GM12878 (cell line): ENCODE data around the gene MUTYH. TPM values are rescaled to one million over a fixed set of nuclear protein-coding genes. Genes with fewer than 3 reads are reported as not detected.

Experiments
- ATAC-seq: fragments of 200-7000 bp; cut with Tn5 transposase; 3 replicates; pipeline ENCODE4 v1.9.1; 2020; ENCODE audit warnings: mild to moderate bottlenecking, moderate library complexity
- BruUV-seq: library from RNA; stranded (reverse); fragments of 400-500 nt; replicated peaks from 2 replicates; lab custom pipeline; 2021; lab: Mats Ljungman, UMichigan
- CTCF ChIA-PET: fragments of 300-600 bp; sonication (Branson Sonifier 250); formaldehyde crosslinking; extraction: SDS; loops from one replicate; lab custom pipeline; 2021; ENCODE audit warnings: inconsistent platforms; lab: Yijun Ruan, JAX
- POLR2A ChIA-PET: fragments of 350-600 bp; formaldehyde crosslinking; extraction: SDS; loops from one replicate; lab custom pipeline; 2021; ENCODE audit warnings: inconsistent platforms; lab: Charles Lee
- RAD21 ChIA-PET: fragments of 300-600 bp; sonication (Branson Sonifier 250); formaldehyde crosslinking; loops from one replicate; lab custom pipeline; 2023; ENCODE audit warnings: antibody characterized with exemption; ENCODE audit not compliant: unreplicated experiment; lab: Charles Lee
- SMC1A ChIA-PET: fragments of 300-600 bp; sonication (Branson Sonifier 250); formaldehyde crosslinking; loops from one replicate; lab custom pipeline; 2023; ENCODE audit not compliant: unreplicated experiment, uncharacterized antibody; lab: Charles Lee
- DNase-seq: peaks from one replicate; pipeline ENCODE4 v3.0.0-alpha.2; 2011; ENCODE audit warnings: low read depth, low spot score
- FAIRE-seq: peaks from 3 replicates; lab custom pipeline; 2011; peaks lifted over from hg19 to GRCh38; lab: Jason Lieb, UNC
- H2AFZ ChIP-seq: 2 replicates; pipeline ENCODE4 v1.6.0; 2011; ENCODE audit warnings: low read depth, low read length, control low read depth; ENCODE audit not compliant: control insufficient read depth
- H3K27ac ChIP-seq: 2 replicates; pipeline ENCODE4 v1.5.1; 2011; ENCODE audit warnings: control low read depth; ENCODE audit not compliant: control insufficient read depth, insufficient read depth
- H3K27me3 ChIP-seq, 2 experiments: replicated peaks in 1 of 2; 2 replicates each; pipeline versions ENCODE4 v1.6.0 to v1.6.1; 2011; ENCODE audit warnings: low read length in 1 of 2; ENCODE audit not compliant: control insufficient read depth in 2 of 2, insufficient read depth in 2 of 2
- H3K36me3 ChIP-seq, 2 experiments: 2 replicates each; pipeline ENCODE4 v1.5.1; 2011; ENCODE audit warnings: low read length in 1 of 2; ENCODE audit not compliant: control insufficient read depth in 2 of 2, insufficient read depth in 2 of 2
- H3K4me1 ChIP-seq: 2 replicates; pipeline ENCODE4 v1.6.1; 2011; ENCODE audit warnings: mild to moderate bottlenecking, low read length, moderate library complexity, mixed read lengths; ENCODE audit not compliant: control insufficient read depth, insufficient read depth
- H3K4me2 ChIP-seq: 2 replicates; pipeline ENCODE4 v1.6.0; 2011; ENCODE audit warnings: control low read depth; ENCODE audit not compliant: control insufficient read depth, insufficient read depth
- H3K4me3 ChIP-seq: fragments of 200-600 bp; sonication (generic); 2 replicates; pipeline ENCODE4 v1.5.1; 2016
- H3K79me2 ChIP-seq: 2 replicates; pipeline ENCODE4 v1.6.0; 2011; ENCODE audit warnings: low read length; ENCODE audit not compliant: control insufficient read depth, insufficient read depth
- H3K9ac ChIP-seq: 2 replicates; pipeline ENCODE4 v1.8.0; 2011; ENCODE audit warnings: low read length, control low read depth, mixed read lengths; ENCODE audit not compliant: control insufficient read depth, insufficient read depth
- H3K9me3 ChIP-seq: replicated peaks from 3 replicates; pipeline ENCODE4 v1.5.1; 2011; ENCODE audit warnings: mild to moderate bottlenecking, low read length; ENCODE audit not compliant: control insufficient read depth, insufficient read depth
- H4K20me1 ChIP-seq: 2 replicates; pipeline ENCODE4 v1.6.0; 2011; ENCODE audit not compliant: control insufficient read depth, insufficient read depth
- CHD2 ChIP-seq: IDR thresholded peaks from 2 replicates; pipeline ENCODE4 v1.6.1; 2011; ENCODE audit warnings: low read depth, low read length, improper control_type of control experiment, borderline replicate concordance
- E4F1 ChIP-seq: fragments of 450-650 bp; IDR thresholded peaks from 2 replicates; pipeline ENCODE4 v1.6.1; 2018; ENCODE audit warnings: borderline replicate concordance, mild to moderate bottlenecking; ENCODE audit not compliant: partially characterized antibody
- EP300 ChIP-seq, 2 experiments: fragments of 150-350 bp in 1 of 2; IDR thresholded peaks; 2 replicates each; pipeline ENCODE4 v1.6.1; 2011 to 2012; ENCODE audit warnings: low read depth in 2 of 2, low read length in 2 of 2, borderline replicate concordance in 1 of 2, improper control_type of control experiment in 1 of 2, inconsistent platforms in 1 of 2; ENCODE audit not compliant: control insufficient read depth in 1 of 2
- MAX ChIP-seq: IDR thresholded peaks from 2 replicates; pipeline ENCODE4 v1.6.1; 2012; ENCODE audit warnings: low read depth, low read length, improper control_type of control experiment
- REST ChIP-seq: IDR thresholded peaks from 2 replicates; pipeline ENCODE4 v1.6.1; 2012; ENCODE audit warnings: mild to moderate bottlenecking, low read depth, low read length
- SREBF1 ChIP-seq: IDR thresholded peaks from 2 replicates; pipeline ENCODE4 v1.6.1; 2012; ENCODE audit warnings: mild to moderate bottlenecking, low read length
- TCF12 ChIP-seq: IDR thresholded peaks from 2 replicates; pipeline ENCODE4 v1.6.1; 2011; ENCODE audit warnings: low read depth, mild to moderate bottlenecking, low read length
- TCF3 ChIP-seq: IDR thresholded peaks from 2 replicates; pipeline ENCODE4 v1.6.1; 2012; ENCODE audit warnings: low read depth, mild to moderate bottlenecking, low read length, borderline replicate concordance; ENCODE audit not compliant: insufficient read depth
- ZBED1 ChIP-seq: IDR thresholded peaks from 2 replicates; pipeline ENCODE4 v1.6.1; 2016; ENCODE audit warnings: borderline replicate concordance
- ZBTB33 ChIP-seq: fragments of 450-650 bp; IDR thresholded peaks from 2 replicates; pipeline ENCODE4 v1.6.1; 2017; ENCODE audit warnings: mild to moderate bottlenecking
- WGBS: methylation state at CpG from one replicate; pipeline ENCODE4 v1.1.6; 2016; ENCODE audit warnings: low lambda C conversion rate; ENCODE audit not compliant: insufficient replicate concordance, insufficient coverage; ENCODE audit errors: missing lambda C conversion rate; 5-methylcytosine and 5-hydroxymethylcytosine counted together
- in situ Hi-C: fragments of 300-500 bp; cut with MboI; formaldehyde crosslinking; loops from 9 replicates; pipeline ENCODE4 v1.14.3; 2018; ENCODE audit warnings: mixed read lengths
- intact Hi-C: fragments of 100-400 bp; cut with micrococcal nuclease; formaldehyde crosslinking; loops from one replicate; pipeline ENCODE4 v1.14.2; 2022; ENCODE audit not compliant: unreplicated experiment
- polyA plus RNA-seq, 11 experiments: library from polyadenylated mRNA; depleted of rRNA in 4 of 11; unstranded in 6 of 11; stranded (reverse) in 5 of 11; fragments of >200 nt; fragmentation: Nextera tagmentation in 4 of 11; fragmentation: Illumina TruSeq in 1 of 11; extraction: Ambion mirVana in 4 of 11; extraction: Trizol in 1 of 11; gene quantifications; 1 replicate in 1 of 11; 2 replicates in 10 of 11; pipeline versions ENCODE4 v1.2.1 to v1.2.3, GENCODE V29; 2011 to 2016; ENCODE audit warnings: inconsistent platforms in 2 of 11, missing spikeins in 2 of 11, low read depth in 1 of 11
- total RNA-seq, 4 experiments: library from RNA; depleted of rRNA in 3 of 4; stranded (reverse); fragments of >200 nt in 3 of 4; fragmentation: Illumina TruSeq in 1 of 4; extraction: Trizol in 1 of 4; gene quantifications; 2 replicates each; pipeline versions ENCODE4 v1.2.1 to v1.2.3, GENCODE V29; 2013 to 2021

MUTYH gene
- total and polyA plus RNA-seq, 10 of the 15 experiments (the other 5 are each of a cell fraction or from before 2014, with no cell fraction given): 2.5 to 42.0 (median 30.0) TPM

GRCh38 chr1:45356186-45356585 lies 15.9 kb upstream of the MUTYH start:
- intact Hi-C loops: no loop called here
- no peak for TF ChIP-seq ZBTB33
- TF ChIP-seq MAX: no peak
- TF ChIP-seq TCF3: no peak
- TF ChIP-seq REST: no peak
- TF ChIP-seq CHD2: no peak
- TF ChIP-seq TCF12: no peak
- TF ChIP-seq ZBED1: no peak
- no peak for TF ChIP-seq SREBF1
- TF ChIP-seq EP300 (IDR thresholded peaks at IDR 0.05; ENCODE audit: borderline replicate concordance in 1 of 2, control insufficient read depth in 1 of 2, low read depth in 2 of 2, low read length in 2 of 2): no peak
- TF ChIP-seq E4F1: no peak

More at GRCh38 chr1:45356186-45356585, 15.9 kb upstream of the MUTYH start:
- DNase-seq: no peak
- ChIA-PET CTCF (interaction anchor here (0.8 to 11.7 kb wide), 9 partner anchors 9 to 343 kb away, joined by 3 to 508 read pairs (median 4); partner anchors contain the start of genes MUTYH, TESK2 and TOE1), RAD21 (interaction anchor here (0.5 to 13.5 kb wide), 8 partner anchors 8 to 495 kb away, joined by 3 to 319 read pairs (median 4); partner anchors contain the start of genes MUTYH, TESK2 and TOE1), POLR2A (interaction anchor here (0.6 to 1.6 kb wide), 6 partner anchors 10 to 163 kb away, joined by 3 to 7 read pairs (median 4); no protein-coding TSS in a partner anchor), SMC1A (interaction anchor here (0.9 to 11.6 kb wide), 7 partner anchors 9 to 342 kb away, joined by 3 to 369 read pairs (median 4); partner anchors contain the start of gene TESK2)
- Histone ChIP-seq H3K36me3 (peaks cover 0 to 3% of the 10 kb centered on the region in 2 experiments; a peak in 1 of 4 replicates), H3K79me2 (no peaks in the 10 kb centered on the region), H4K20me1 (no peaks in the 10 kb centered on the region), H3K27me3 (no peaks in the 10 kb centered on the region), H3K4me2 (no peak overlapping the region), H3K4me3 (no peak overlapping the region), H3K4me1 (peaks cover 6% of the 10 kb centered on the region; the same call in 1 of the 2 replicates), H3K9ac (no peak overlapping the region), H2AFZ (no peak overlapping the region), H3K27ac (no peak overlapping the region), H3K9me3 (no peaks in the 10 kb centered on the region)
- no peak for FAIRE-seq
- WGBS: 95% methylated on average over 4 of the region's 4 CpGs
- in situ Hi-C loops: loop anchor here (10.0 kb wide), 1 partner anchor 209 kb away; no protein-coding TSS in a partner anchor
- BruUV-seq: no TSS peak
- no peak for ATAC-seq
